Effector CD8-positive, alpha-beta T cell (primary cell): ENCODE results near the gene EPN3.

Source experiments
- DNase-seq: peaks from one replicate; lab custom pipeline; 2025; lab: John Stamatoyannopoulos, UW

EPN3 gene

GRCh38 chr17:50588391-50589049 is 56.0 kb downstream of the EPN3 start:
- no peak for DNase-seq

- DNase-seq, result no peak
Measured at GRCh38 chr17:50589095-50589705, 56.7 kb downstream of the EPN3 start.

- DNase-seq, result no peak
Measured at GRCh38 chr17:50590946-50591737, 58.6 kb downstream of the EPN3 start.

- no peak for DNase-seq
Measured at GRCh38 chr17:50593321-50593720, 60.8 kb downstream of the EPN3 start.
